ENCODE results near the gene SYNJ1.
"Not testable (repeated sequence)": the region's sequence is repeated elsewhere in the genome, so short reads cannot be mapped to it uniquely, and the experiment has no call there.

Gene SYNJ1

DNA sequence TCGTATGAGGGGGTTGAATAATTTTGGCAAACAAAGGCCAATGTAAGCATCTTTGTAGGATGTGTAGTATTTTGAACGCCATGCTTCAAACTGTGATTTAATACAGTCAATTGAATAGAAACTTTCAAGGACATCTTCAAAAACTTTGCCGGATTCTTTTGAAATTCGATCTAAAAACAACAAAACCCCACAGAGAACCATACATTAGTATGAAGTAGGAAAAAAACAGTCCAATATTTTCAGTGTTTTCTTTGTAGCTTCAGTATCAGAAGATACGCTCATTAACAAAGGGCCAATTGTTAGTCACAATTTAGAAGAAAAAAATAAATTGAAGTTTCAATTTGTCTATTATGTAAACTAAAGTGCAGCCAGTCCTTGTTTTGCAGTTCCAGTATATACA lies 20.7 kb upstream of the SYNJ1 start:
- no peak overlapping the region for H3K27ac ChIP-seq

DNA sequence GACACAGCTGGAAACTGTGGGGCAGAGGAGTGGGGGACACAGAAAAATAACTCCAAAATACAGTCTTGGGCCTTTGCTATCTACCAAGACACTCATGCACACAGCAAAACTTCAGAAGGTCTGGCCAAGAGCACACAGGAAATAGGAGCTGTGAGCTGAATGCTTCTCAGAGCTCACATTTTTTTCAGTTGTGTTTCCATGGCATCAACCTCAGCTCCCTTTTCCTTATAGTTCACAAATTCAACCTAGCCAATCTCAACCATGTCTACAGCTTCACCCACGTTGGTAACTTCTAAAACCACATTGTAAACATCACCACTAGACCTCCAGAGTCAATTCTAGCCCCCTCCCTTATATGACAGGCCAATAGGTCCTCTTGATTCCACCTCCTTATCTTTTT lies 19.6 kb upstream of the SYNJ1 start:
- H3K27ac ChIP-seq: no peak overlapping the region
- TF ChIP-seq, protein P1, sequence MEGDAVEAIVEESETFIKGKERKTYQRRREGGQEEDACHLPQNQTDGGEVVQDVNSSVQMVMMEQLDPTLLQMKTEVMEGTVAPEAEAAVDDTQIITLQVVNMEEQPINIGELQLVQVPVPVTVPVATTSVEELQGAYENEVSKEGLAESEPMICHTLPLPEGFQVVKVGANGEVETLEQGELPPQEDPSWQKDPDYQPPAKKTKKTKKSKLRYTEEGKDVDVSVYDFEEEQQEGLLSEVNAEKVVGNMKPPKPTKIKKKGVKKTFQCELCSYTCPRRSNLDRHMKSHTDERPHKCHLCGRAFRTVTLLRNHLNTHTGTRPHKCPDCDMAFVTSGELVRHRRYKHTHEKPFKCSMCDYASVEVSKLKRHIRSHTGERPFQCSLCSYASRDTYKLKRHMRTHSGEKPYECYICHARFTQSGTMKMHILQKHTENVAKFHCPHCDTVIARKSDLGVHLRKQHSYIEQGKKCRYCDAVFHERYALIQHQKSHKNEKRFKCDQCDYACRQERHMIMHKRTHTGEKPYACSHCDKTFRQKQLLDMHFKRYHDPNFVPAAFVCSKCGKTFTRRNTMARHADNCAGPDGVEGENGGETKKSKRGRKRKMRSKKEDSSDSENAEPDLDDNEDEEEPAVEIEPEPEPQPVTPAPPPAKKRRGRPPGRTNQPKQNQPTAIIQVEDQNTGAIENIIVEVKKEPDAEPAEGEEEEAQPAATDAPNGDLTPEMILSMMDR (conservative IDR thresholded peaks at IDR 0.05): no peak
- no peak for TF ChIP-seq ZFX (IDR thresholded peaks at IDR 0.05)

More for the DNA sequence above, 20.7 kb upstream of the SYNJ1 start:
- TF ChIP-seq, protein P1 (conservative IDR thresholded peaks at IDR 0.05): no peak
- TF ChIP-seq ZFX (IDR thresholded peaks at IDR 0.05): no peak

DNA sequence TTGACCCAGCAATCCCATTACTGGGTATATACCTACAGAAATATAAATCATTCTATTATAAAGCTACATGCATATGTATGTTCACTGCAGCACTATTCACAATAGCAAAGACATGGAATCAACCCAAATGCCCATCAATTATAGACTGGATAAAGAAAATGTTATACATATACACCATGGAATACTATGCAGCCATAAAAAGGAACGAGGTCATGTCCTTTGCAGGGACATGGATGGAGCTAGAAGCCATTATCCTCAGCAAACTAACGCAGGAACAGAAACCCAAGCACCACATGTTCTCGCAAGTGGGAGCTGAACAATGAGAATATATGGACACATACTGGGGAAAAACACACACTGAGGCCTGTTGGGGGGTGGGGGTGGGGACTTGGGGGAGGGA lies 18.9 kb upstream of the SYNJ1 start:
- H3K27ac ChIP-seq: not testable (repeated sequence)

DNA sequence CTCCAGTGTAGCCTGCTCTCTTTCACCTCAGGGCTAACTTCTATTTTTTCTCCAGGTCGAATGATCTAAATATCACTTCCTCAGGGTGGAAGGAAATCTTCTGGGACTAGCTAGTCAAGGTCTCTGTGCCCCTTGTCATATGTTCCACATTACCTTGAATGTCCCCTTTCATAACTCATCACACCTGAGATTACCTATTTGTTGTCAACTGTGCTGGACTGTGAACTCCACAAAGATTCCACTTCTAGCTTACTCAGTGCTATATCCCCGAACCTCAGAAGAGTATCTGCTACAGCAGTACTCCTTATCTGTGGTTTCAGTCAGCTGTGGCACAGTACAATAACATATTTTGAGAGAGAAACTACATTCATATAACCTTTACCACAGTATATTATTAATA lies 14.6 kb upstream of the SYNJ1 start:
- no peak for TF ChIP-seq ZFX (IDR thresholded peaks at IDR 0.05)
- TF ChIP-seq, protein P1 (conservative IDR thresholded peaks at IDR 0.05): no peak
- no peak overlapping the region for H3K27ac ChIP-seq

DNA sequence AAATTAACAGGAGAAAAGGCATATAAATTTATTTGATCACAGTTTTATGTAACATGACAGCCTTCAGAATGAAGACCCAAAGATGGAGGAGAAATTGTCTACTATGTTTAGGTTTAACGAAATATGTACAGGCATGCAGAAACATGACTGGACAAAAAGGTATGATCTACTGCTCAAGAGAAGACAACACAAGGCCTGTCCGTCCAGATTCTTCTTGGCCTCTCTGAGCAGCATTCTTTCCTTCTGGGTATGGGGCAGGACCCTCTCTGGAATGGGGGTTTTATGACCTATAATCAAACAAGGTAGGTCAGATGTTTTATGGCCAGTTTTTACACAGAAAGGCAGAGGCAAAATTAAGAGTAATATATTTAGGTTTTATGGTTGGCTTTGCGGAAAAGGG lies 13.5 kb upstream of the SYNJ1 start:
- TF ChIP-seq, protein P1 (conservative IDR thresholded peaks at IDR 0.05): no peak
- TF ChIP-seq ZFX (IDR thresholded peaks at IDR 0.05): no peak
- H3K27ac ChIP-seq: no peak overlapping the region

DNA sequence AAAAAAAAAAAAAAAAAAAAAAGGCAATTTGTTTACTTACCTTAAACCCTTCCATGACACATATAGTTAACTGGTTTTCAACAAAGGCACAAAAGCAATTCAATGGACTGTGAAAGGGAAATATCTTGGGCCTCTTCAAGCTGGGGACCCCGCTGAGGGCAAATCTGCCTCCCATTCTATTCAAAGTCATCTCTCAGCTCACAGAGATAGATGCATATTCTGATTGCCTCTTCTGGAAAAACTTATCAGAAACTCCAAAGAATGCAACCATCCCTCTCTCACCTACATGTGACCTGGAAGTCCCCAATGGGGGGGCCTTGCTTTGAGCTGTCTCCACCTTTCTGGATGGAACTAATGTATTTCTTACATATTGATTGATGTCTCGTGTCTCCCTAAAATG lies 12.1 kb upstream of the SYNJ1 start:
- TF ChIP-seq, protein P1 (conservative IDR thresholded peaks at IDR 0.05): no peak
- TF ChIP-seq ZFX (IDR thresholded peaks at IDR 0.05): no peak

DNA sequence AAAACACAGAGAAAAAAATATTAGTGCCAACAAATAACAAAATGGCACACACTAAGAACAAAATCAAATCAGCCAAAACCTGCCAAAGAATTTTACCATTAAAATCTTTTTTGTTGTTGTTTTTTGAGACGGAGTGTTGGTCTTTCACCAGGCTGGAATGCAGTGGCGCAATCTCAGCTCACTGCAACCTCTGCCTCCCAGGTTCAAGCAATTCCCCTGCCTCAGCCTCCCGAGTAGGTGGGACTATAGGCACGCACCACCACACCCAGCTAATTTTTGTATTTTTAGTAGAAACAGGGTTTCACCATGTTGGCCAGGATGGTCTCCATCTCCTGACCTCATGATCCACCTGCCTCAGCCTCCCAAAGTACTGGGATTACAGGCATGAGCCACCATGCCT lies 8.3 kb upstream of the SYNJ1 start:
- H3K27ac ChIP-seq: not testable (repeated sequence)

More for the DNA sequence above, 12.1 kb upstream of the SYNJ1 start:
- H3K27ac ChIP-seq: no peak overlapping the region

DNA sequence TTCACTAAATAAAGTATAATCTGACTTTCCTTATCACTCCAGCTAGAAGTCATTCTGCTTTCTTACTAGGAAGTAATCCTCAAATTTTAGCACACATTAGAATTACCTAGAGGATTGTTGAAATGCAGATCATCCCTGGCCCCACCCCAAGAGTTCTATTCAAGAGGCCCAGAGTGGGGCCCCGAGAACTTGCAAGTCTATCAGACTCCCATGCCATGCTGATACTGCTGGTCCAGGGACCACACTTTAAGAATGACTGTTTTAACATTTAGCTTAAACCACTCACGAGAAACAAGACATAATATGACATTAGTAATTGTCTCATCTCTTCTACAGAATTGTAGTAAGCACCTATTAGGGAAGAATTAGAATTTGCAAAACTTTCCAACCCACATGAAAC lies 7.7 kb upstream of the SYNJ1 start:
- no peak overlapping the region for H3K27ac ChIP-seq
- no peak for TF ChIP-seq ZFX (IDR thresholded peaks at IDR 0.05)
- TF ChIP-seq, protein P1 (conservative IDR thresholded peaks at IDR 0.05): no peak

Data from C4-2B (cell line).